Gastroesophageal sphincter (tissue), 4 donors: ENCODE results near the gene AP3D1. TPM values are rescaled to one million over a fixed set of nuclear protein-coding genes. Genes with fewer than 3 reads are reported as not detected.

ENCODE experiments used
- ATAC-seq: fragments of 150-250 bp; one replicate; pipeline ENCODE4 v1.9.1; 2016; ENCODE audit warnings: mild to moderate bottlenecking, moderate library complexity
- H3K27ac ChIP-seq, 4 donors: fragments of 200-600 bp; sonication (generic) in 3 of 4; 1 replicate in 3 of 4; 2 replicates in 1 of 4; pipeline ENCODE4 v1.5.1; 2016 to 2019
- H3K27me3 ChIP-seq: fragments of 200-600 bp; sonication (generic); one replicate; pipeline ENCODE4 v1.5.1; 2019
- H3K36me3 ChIP-seq, 2 donors: fragments of 200-600 bp; sonication (generic); one replicate each; pipeline ENCODE4 v1.5.1; 2019; ENCODE audit warnings: control low read depth in 1 of 2
- H3K4me1 ChIP-seq, 3 donors: fragments of 200-600 bp; sonication (generic); 1 replicate in 2 of 3; 2 replicates in 1 of 3; pipeline ENCODE4 v1.5.1; 2016 to 2019; ENCODE audit warnings: control low read depth in 2 of 3
- H3K4me3 ChIP-seq, 2 donors: fragments of 200-600 bp; sonication (generic); one replicate each; pipeline ENCODE4 v1.5.1; 2019; ENCODE audit warnings: mild to moderate bottlenecking in 1 of 2, moderate library complexity in 1 of 2
- H3K9me3 ChIP-seq, 3 donors: fragments of 200-600 bp; sonication (generic); one replicate each; pipeline ENCODE4 v1.5.1; 2017 to 2019; ENCODE audit warnings: control low read depth in 2 of 3
- EP300 ChIP-seq: sonication (generic); formaldehyde crosslinking; IDR thresholded peaks from one replicate; pipeline ENCODE4 v1.6.1; 2017; ENCODE audit warnings: antibody characterized with exemption, mild to moderate bottlenecking
- POLR2A ChIP-seq, 2 donors: fragments of 450-650 bp; IDR thresholded peaks; one replicate each; pipeline ENCODE4 v1.6.1; 2017; ENCODE audit warnings: antibody characterized with exemption in 2 of 2, mild to moderate bottlenecking in 2 of 2, moderate library complexity in 1 of 2
- POLR2AphosphoS5 ChIP-seq: sonication (generic); formaldehyde crosslinking; IDR thresholded peaks from one replicate; pipeline ENCODE4 v1.6.1; 2017; ENCODE audit warnings: antibody characterized with exemption
- WGBS, 2 donors: methylation state at CpG; one replicate each; pipeline ENCODE4 v1.1.5; 2018; ENCODE audit warnings: low coverage in 1 of 2; 5-methylcytosine and 5-hydroxymethylcytosine counted together
- total RNA-seq, 4 donors: library from RNA; depleted of rRNA; stranded (reverse); fragments of >200 nt; gene quantifications; one replicate each; pipeline ENCODE4 v1.1.0, GENCODE V29; 2016
- TF ChIP-seq, protein P1 (sequence below), 4 experiments: fragments of 200-600 bp in 2 of 4; fragments of 450-650 bp in 2 of 4; sonication (generic) in 1 of 4; IDR thresholded peaks; one replicate each; pipeline ENCODE4 v1.5.1; 2017 to 2019; ENCODE audit warnings: antibody characterized with exemption in 4 of 4, mild to moderate bottlenecking in 2 of 4, moderate library complexity in 2 of 4

The AP3D1 gene
- total RNA-seq, 4 donors from 2014 or later, result 69.9 to 132 (median 73.8) TPM

DNA sequence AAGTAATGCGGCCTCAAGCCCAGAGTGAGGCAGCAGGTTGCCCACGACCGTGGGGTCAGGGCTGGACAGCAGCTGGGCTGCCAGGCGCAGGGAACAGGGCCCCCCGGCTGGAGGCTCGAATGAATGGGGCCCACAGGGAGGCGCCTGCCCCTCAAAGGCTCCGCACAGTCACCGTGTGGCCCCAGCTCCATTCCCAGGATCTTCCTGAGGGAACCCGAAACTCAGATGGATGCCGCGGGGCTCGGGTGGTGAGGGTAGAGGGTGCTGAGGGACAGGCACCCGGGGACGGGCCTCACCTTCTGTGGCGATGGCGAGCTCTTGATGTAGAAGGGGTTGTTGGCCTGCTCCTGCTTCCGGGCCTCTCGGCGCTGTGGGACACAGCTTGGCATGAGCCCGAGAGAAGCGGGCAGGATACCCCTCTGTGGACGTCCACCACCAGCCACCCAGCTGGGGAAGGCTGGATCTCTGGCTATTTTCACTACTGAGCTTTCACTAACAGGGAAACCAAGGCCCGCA is 35.4 kb downstream of the AP3D1 start:
- ATAC-seq, result no peak
- Histone ChIP-seq H3K36me3 (peaks cover 0 to 100% of the 10 kb centered on the region in 2 donors), H3K4me3 (no peak overlapping the region), H3K9me3 (no peaks in the 10 kb centered on the region), H3K4me1 (no peaks in the 10 kb centered on the region), H3K27me3 (no peaks in the 10 kb centered on the region), H3K27ac (no peak overlapping the region)
- no CpG with 5 or more reads among the region's 24 CpGs for WGBS, 2 donors
- TF ChIP-seq EP300 (no peak), POLR2A (IDR thresholded peaks at IDR 0.05) (no peak), POLR2AphosphoS5 (no peak)
- TF ChIP-seq, protein P1, sequence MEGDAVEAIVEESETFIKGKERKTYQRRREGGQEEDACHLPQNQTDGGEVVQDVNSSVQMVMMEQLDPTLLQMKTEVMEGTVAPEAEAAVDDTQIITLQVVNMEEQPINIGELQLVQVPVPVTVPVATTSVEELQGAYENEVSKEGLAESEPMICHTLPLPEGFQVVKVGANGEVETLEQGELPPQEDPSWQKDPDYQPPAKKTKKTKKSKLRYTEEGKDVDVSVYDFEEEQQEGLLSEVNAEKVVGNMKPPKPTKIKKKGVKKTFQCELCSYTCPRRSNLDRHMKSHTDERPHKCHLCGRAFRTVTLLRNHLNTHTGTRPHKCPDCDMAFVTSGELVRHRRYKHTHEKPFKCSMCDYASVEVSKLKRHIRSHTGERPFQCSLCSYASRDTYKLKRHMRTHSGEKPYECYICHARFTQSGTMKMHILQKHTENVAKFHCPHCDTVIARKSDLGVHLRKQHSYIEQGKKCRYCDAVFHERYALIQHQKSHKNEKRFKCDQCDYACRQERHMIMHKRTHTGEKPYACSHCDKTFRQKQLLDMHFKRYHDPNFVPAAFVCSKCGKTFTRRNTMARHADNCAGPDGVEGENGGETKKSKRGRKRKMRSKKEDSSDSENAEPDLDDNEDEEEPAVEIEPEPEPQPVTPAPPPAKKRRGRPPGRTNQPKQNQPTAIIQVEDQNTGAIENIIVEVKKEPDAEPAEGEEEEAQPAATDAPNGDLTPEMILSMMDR (IDR thresholded peaks at IDR 0.05), result no peak

DNA sequence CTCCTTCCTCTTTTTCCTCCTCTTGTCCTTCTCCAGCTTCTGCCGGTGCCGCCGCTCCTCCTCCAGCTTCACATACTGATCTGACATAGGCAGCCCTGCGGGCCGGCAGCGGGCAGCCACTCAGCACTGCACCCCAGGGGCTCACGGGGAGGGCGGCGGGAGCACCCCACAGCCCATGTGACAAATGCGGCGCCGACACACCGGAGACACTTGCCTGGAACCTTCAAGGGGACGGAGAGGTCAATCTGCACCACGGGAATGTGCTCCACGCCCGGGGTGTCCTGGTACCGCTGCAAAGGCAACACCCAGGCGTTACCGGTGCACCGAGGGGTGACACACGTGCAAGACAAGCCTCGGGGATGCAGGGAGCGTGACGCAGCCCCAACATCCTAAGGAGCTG is 36.0 kb downstream of the AP3D1 start:
- H3K27ac ChIP-seq, result no peak overlapping the region
- peaks cover 0 to 100% of the 10 kb centered on the region in 2 donors for H3K36me3 ChIP-seq
- no peaks in the 10 kb centered on the region for H3K4me1 ChIP-seq
- TF ChIP-seq, protein P1 (IDR thresholded peaks at IDR 0.05), result no peak
- TF ChIP-seq POLR2A (IDR thresholded peaks at IDR 0.05), result no peak
- ATAC-seq, result no peak
- no peaks in the 10 kb centered on the region for H3K9me3 ChIP-seq
- H3K27me3 ChIP-seq, result no peaks in the 10 kb centered on the region
- 100% methylated on average over 1 of the region's 25 CpGs; no CpG with 5 or more reads in 1 of the 2 donors for WGBS, 2 donors
- no peak overlapping the region for H3K4me3 ChIP-seq

DNA sequence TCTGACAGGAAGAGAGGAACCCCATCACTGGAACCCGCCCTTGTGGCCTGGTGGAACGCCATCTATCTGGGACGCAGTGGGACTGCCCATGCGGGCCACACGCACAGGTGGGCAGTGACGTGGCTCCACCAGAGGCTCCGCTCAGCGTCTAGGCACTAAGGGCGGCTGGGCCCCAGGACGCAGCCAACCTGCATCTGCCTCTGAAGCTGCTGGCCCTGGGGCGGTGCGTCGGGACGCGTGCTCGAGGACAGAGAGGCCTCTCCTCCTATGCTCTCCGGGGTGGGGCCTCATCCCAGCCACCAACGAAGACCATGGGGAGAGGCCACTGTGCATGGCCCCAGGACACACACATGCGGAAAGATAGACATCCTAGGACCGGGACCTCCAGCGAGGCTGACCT is 36.5 kb downstream of the AP3D1 start:
- Histone ChIP-seq H3K36me3 (peaks cover 0 to 100% of the 10 kb centered on the region in 2 donors), H3K27ac (no peak overlapping the region), H3K27me3 (no peaks in the 10 kb centered on the region), H3K4me1 (no peaks in the 10 kb centered on the region), H3K9me3 (no peaks in the 10 kb centered on the region), H3K4me3 (no peak overlapping the region)
- TF ChIP-seq, protein P1 (IDR thresholded peaks at IDR 0.05), result no peak
- TF ChIP-seq EP300 (no peak), POLR2A (IDR thresholded peaks at IDR 0.05) (no peak), POLR2AphosphoS5 (no peak)
- WGBS, 2 donors, result no CpG with 5 or more reads among the region's 21 CpGs
- ATAC-seq, result no peak

DNA sequence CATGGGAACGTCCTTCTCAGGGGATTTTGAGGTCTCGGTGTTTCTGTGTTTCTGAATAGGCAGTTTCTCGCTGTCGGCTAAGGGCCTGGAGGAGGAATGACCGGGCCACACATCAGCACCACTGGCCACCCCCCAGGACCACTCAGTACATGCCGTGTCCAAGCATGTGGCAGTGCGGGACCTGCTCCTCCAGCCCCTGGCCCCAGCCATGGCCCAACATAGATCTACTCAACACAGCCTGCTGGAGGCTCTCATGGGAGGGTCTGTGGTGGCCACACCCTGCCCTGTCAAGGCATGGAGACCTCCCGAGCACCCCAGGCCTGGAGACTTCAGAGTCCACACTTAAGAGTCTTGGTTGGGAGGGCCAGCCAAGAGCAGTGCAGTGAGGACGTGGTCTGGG is 37.1 kb downstream of the AP3D1 start:
- no peak for ATAC-seq
- no peaks in the 10 kb centered on the region for H3K9me3 ChIP-seq
- peaks cover 0 to 100% of the 10 kb centered on the region in 2 donors for H3K36me3 ChIP-seq
- no peaks in the 10 kb centered on the region for H3K27me3 ChIP-seq
- no peaks in the 10 kb centered on the region for H3K4me1 ChIP-seq
- no peak overlapping the region for H3K27ac ChIP-seq
- H3K4me3 ChIP-seq, result no peak overlapping the region
- no CpG with 5 or more reads among the region's 9 CpGs for WGBS, 2 donors
- TF ChIP-seq POLR2AphosphoS5 (no peak), POLR2A (IDR thresholded peaks at IDR 0.05) (no peak), EP300 (no peak)
- TF ChIP-seq, protein P1 (IDR thresholded peaks at IDR 0.05), result no peak

DNA sequence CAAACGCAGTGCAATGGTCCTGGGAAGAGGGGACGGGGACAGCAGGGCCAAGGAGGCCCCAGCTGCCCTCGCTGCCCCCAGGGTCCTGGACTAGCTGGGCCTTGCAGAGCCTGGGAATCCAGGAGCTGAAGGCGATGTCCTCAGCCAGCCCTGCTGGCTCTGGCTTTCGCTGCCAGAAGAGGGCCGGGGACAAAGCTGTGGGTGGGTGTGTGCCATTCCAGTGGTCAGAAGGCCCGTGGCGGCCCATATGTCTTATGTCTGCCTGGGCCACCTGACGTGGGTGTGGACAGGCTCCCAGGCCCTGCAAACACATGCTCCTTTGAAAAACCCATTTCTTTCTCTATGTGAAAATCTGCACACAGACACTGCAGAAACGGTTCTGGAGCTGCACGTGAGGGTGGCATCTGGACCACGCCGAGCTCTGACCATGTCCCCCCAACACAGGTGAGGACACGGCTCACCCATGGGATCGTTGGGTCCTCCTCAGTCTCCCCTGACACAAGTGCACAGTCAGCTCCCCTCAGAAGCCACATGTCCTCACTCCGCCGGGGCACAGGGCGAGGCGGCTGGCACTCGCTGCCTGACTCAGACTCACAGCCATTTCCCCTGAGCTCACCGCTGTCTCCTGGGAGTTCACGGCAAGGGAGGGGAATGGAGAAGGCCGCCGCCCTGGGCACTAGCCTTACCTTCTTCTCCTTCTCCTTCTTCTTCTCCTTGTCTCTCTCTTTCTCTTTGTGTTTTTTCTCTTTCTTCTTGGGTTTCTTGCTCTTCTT is 37.7 kb downstream of the AP3D1 start:
- ATAC-seq, result no peak
- no peak overlapping the region for H3K4me3 ChIP-seq
- no peaks in the 10 kb centered on the region for H3K4me1 ChIP-seq
- H3K27me3 ChIP-seq, result no peaks in the 10 kb centered on the region
- no CpG with 5 or more reads among the region's 24 CpGs for WGBS, 2 donors
- no peaks in the 10 kb centered on the region for H3K9me3 ChIP-seq
- H3K27ac ChIP-seq, result no peak overlapping the region
- TF ChIP-seq POLR2A (IDR thresholded peaks at IDR 0.05) (no peak), EP300 (no peak), POLR2AphosphoS5 (no peak)
- TF ChIP-seq, protein P1 (IDR thresholded peaks at IDR 0.05), result no peak
- peaks cover 0 to 100% of the 10 kb centered on the region in 2 donors for H3K36me3 ChIP-seq
